Measurements from ENCODE around the gene TMEM54.
A peak's percentile ranks its signal among the peaks of the same experiment; 100 is the strongest.

The TMEM54 gene

GRCh38 chr1:32894019-32894600, 7.1 kb downstream of the TMEM54 start:
- DNase-seq: no peak

- peak; percentile 22 for DNase-seq
Observed at GRCh38 chr1:32893198-32894018, 7.8 kb downstream of the TMEM54 start.

GRCh38 chr1:32892368-32893197, 8.6 kb downstream of the TMEM54 start:
- peak; percentile 21 for DNase-seq

- no peak for DNase-seq
Observed at GRCh38 chr1:32891630-32892029, 9.6 kb downstream of the TMEM54 start.

- DNase-seq: no peak
Observed at GRCh38 chr1:32891241-32891570, 10.0 kb downstream of the TMEM54 start.

GRCh38 chr1:32890516-32891240, 10.5 kb downstream of the TMEM54 start:
- DNase-seq: no peak

GRCh38 chr1:32889731-32890278, 11.4 kb downstream of the TMEM54 start:
- DNase-seq: no peak

- DNase-seq: no peak
Observed at GRCh38 chr1:32888677-32889420, 12.3 kb downstream of the TMEM54 start.

GRCh38 chr1:32888134-32888533, 13.1 kb downstream of the TMEM54 start:
- DNase-seq: no peak

GRCh38 chr1:32887623-32888022, 13.6 kb downstream of the TMEM54 start:
- no peak for DNase-seq

- DNase-seq: no peak
Observed at GRCh38 chr1:32886828-32887414, 14.3 kb downstream of the TMEM54 start.

- DNase-seq: peak; percentile 39
Observed at GRCh38 chr1:32886004-32886827, 15.0 kb downstream of the TMEM54 start, which contains the start of gene HPCA. Gene HPCA, plus strand, starts transcription at chr1:32886491. Its CDS starts 2,408 bp downstream, at chr1:32888899.

- DNase-seq: no peak
Observed at GRCh38 chr1:32885676-32886003, 15.5 kb downstream of the TMEM54 start.

GRCh38 chr1:32884726-32885125, 16.5 kb downstream of the TMEM54 start:
- DNase-seq: no peak

GRCh38 chr1:32884032-32884372, 17.2 kb downstream of the TMEM54 start:
- DNase-seq: no peak

- no peak for DNase-seq
Observed at GRCh38 chr1:32883338-32884031, 17.7 kb downstream of the TMEM54 start.

- no peak for DNase-seq
Observed at GRCh38 chr1:32881871-32882850, 19.0 kb downstream of the TMEM54 start.

GRCh38 chr1:32881291-32881690, 19.9 kb downstream of the TMEM54 start:
- DNase-seq: no peak

- no peak for DNase-seq
Observed at GRCh38 chr1:32878637-32879041, 22.6 kb downstream of the TMEM54 start.

Measured in fibroblast of skin of abdomen (primary cell).